ENCODE data around the gene DACT2. TPM values are rescaled to one million over a fixed set of nuclear protein-coding genes. Genes with fewer than 3 reads are reported as not detected.

Gene DACT2
- total and polyA plus RNA-seq, 10 of the 15 experiments (the other 5 are each of a cell fraction or from before 2014, with no cell fraction given) = not detected

GRCh38 chr6:168258795-168259194 is 60.8 kb downstream of the DACT2 start (continued):
- TF ChIP-seq ZBTB4 (CRISPR knock-in tag; IDR thresholded peaks at IDR 0.05) (no peak), SIX5 (IDR thresholded peaks at IDR 0.05; ENCODE audit: low read depth, low read length, severe bottlenecking) (no peak), FOXM1 (IDR thresholded peaks at IDR 0.05; ENCODE audit: low read depth, low read length) (no peak), CBFB (IDR thresholded peaks at IDR 0.05; ENCODE audit: low read depth) (no peak), POLR2AphosphoS5 (IDR thresholded peaks at IDR 0.05; ENCODE audit: low read length) (no peak), NR2C2 (IDR thresholded peaks at IDR 0.05; ENCODE audit: borderline replicate concordance, control insufficient read depth, insufficient read length, low read depth) (no peak)

GRCh38 chr6:168256940-168257339 is 62.6 kb downstream of the DACT2 start:
- Histone ChIP-seq H3K4me2 (ENCODE audit: control insufficient read depth, insufficient read depth) (no peak overlapping the region), H3K9me3 (replicated peaks; ENCODE audit: control insufficient read depth, insufficient read depth, low read length) (no peaks in the 10 kb centered on the region; the same call in 2 of the 3 replicates), H2AFZ (ENCODE audit: control insufficient read depth, low read depth, low read length) (no peak overlapping the region), H3K27me3 (replicated peaks in 1 of 2; ENCODE audit: control insufficient read depth in 2 of 2, insufficient read depth in 2 of 2, low read length in 1 of 2) (no peaks in the 10 kb centered on the region; a peak in 1 of 4 replicates), H3K4me3 (no peak overlapping the region), H3K79me2 (ENCODE audit: control insufficient read depth, insufficient read depth, low read length) (no peaks in the 10 kb centered on the region), H3K4me1 (ENCODE audit: control insufficient read depth, insufficient read depth, low read length) (no peaks in the 10 kb centered on the region), H4K20me1 (ENCODE audit: control insufficient read depth, insufficient read depth) (no peaks in the 10 kb centered on the region), H3K36me3 (ENCODE audit: control insufficient read depth in 2 of 2, insufficient read depth in 2 of 2, low read length in 1 of 2) (no peaks in the 10 kb centered on the region), H3K27ac (ENCODE audit: control insufficient read depth, insufficient read depth) (no peak overlapping the region), H3K9ac (ENCODE audit: control insufficient read depth, insufficient read depth, low read length) (no peak overlapping the region)
- SMC1A ChIA-PET (ENCODE audit: uncharacterized antibody, unreplicated experiment) = no interaction called here
- DNase-seq (ENCODE audit: low read depth, low spot score) (no peak), ATAC-seq (no peak), FAIRE-seq (no peak)
- in situ Hi-C loops (cut with MboI) (no loop called here), intact Hi-C loops (cut with micrococcal nuclease; ENCODE audit: unreplicated experiment) (no loop called here)
- CTCF ChIA-PET = no interaction called here
- BruUV-seq (replicated peaks) = no TSS peak
- POLR2A ChIA-PET = no interaction called here
- RAD21 ChIA-PET (ENCODE audit: unreplicated experiment) = no interaction called here
- no peak for TF ChIP-seq TAF1 (IDR thresholded peaks at IDR 0.05; ENCODE audit: borderline replicate concordance, low read depth, low read length)
- TF ChIP-seq E4F1 (IDR thresholded peaks at IDR 0.05; ENCODE audit: borderline replicate concordance, partially characterized antibody) = no peak
- TF ChIP-seq JUNB (IDR thresholded peaks at IDR 0.05) = no peak
- TF ChIP-seq RELA (IDR thresholded peaks at IDR 0.05; ENCODE audit: borderline replicate concordance, partially characterized antibody) = no peak
- no peak for TF ChIP-seq SMAD5 (IDR thresholded peaks at IDR 0.05; ENCODE audit: low read depth)
- no peak for TF ChIP-seq ZBTB4 (CRISPR knock-in tag; IDR thresholded peaks at IDR 0.05)
- no peak for TF ChIP-seq SMAD1 (IDR thresholded peaks at IDR 0.05; ENCODE audit: low read depth, partially characterized antibody)
